ENCODE measurements around the gene HHIP.

DNA sequence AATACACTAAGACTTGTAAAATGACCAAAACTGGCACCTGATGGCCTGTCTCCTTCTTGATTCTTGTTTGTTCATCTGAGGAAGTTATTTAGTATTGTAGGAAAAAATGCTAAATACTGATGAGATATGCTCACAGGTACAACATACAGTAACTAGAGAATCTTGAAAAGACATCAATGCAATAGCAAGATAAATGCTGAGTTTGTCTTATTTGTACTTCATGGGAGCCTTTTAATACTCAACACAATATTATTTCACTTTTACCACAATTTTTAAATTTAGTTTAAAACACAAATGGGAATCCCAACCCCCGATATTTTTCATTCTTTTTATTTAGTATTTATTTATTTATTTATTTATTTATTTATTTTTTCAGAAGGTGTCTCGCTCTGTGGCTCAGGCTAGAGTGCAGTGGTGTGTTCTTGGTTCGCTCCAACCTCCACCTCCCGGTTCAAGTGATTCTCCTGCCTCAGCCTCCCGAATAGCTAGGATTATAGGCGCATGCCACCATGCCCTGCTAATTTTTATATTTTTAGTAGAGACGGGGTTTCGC lies 12.1 kb downstream of the HHIP start:
- TF ChIP-seq, protein P1, sequence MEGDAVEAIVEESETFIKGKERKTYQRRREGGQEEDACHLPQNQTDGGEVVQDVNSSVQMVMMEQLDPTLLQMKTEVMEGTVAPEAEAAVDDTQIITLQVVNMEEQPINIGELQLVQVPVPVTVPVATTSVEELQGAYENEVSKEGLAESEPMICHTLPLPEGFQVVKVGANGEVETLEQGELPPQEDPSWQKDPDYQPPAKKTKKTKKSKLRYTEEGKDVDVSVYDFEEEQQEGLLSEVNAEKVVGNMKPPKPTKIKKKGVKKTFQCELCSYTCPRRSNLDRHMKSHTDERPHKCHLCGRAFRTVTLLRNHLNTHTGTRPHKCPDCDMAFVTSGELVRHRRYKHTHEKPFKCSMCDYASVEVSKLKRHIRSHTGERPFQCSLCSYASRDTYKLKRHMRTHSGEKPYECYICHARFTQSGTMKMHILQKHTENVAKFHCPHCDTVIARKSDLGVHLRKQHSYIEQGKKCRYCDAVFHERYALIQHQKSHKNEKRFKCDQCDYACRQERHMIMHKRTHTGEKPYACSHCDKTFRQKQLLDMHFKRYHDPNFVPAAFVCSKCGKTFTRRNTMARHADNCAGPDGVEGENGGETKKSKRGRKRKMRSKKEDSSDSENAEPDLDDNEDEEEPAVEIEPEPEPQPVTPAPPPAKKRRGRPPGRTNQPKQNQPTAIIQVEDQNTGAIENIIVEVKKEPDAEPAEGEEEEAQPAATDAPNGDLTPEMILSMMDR (IDR thresholded peaks at IDR 0.05): no peak
- TF ChIP-seq POLR2A (IDR thresholded peaks at IDR 0.05): no peak
